Measurements from ENCODE around the gene CORO6. TPM values are rescaled to one million over a fixed set of nuclear protein-coding genes. Genes with fewer than 3 reads are reported as not detected.

The CORO6 gene
- total and polyA plus RNA-seq, 10 of the 15 experiments (the other 5 are each of a cell fraction or from before 2014, with no cell fraction given) = 0.26 to 5.0 (median 1.7) TPM; not detected in 1

DNA sequence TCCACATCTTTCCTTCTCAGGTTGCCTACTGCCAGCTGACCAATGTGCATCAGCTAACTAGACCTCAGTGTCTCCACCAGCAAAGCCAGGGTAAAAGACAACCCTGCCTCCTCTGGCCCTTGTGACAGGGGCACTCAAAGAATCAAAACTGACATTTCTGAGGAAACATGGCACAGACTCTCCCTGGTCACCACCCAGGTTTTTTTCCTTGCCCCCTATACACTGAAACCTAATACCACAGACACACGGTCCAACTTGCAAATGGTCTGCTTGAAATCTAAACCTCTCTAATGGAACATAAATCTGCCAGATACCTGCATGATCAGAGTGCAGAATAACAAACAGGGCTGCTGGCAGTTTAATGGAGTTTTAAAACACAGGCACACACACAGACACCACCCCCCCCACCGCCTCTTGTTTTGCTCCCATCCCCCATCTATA lies 19.5 kb upstream of the CORO6 start:
- in situ Hi-C loops (cut with MboI) (loop anchor here (5.0 kb wide), 1 partner anchor 135 kb away; no protein-coding TSS in a partner anchor), intact Hi-C loops (cut with micrococcal nuclease; ENCODE audit: unreplicated experiment) (no loop called here)
- Histone ChIP-seq H3K36me3 (ENCODE audit: control insufficient read depth in 2 of 2, insufficient read depth in 2 of 2, low read length in 1 of 2) (peaks cover 4 to 16% of the 10 kb centered on the region in 2 experiments; a peak in 3 of 4 replicates), H3K4me1 (ENCODE audit: control insufficient read depth, insufficient read depth, low read length) (peaks cover 3% of the 10 kb centered on the region), H2AFZ (ENCODE audit: control insufficient read depth, low read depth, low read length) (no peak overlapping the region), H3K79me2 (ENCODE audit: control insufficient read depth, insufficient read depth, low read length) (no peaks in the 10 kb centered on the region), H3K4me3 (no peak overlapping the region), H3K4me2 (ENCODE audit: control insufficient read depth, insufficient read depth) (no peak overlapping the region), H3K9ac (ENCODE audit: control insufficient read depth, insufficient read depth, low read length) (no peak overlapping the region), H3K9me3 (replicated peaks; ENCODE audit: control insufficient read depth, insufficient read depth, low read length) (no peaks in the 10 kb centered on the region), H4K20me1 (ENCODE audit: control insufficient read depth, insufficient read depth) (no peaks in the 10 kb centered on the region), H3K27ac (ENCODE audit: control insufficient read depth, insufficient read depth) (no peak overlapping the region), H3K27me3 (replicated peaks in 1 of 2; ENCODE audit: control insufficient read depth in 2 of 2, insufficient read depth in 2 of 2, low read length in 1 of 2) (no peaks in the 10 kb centered on the region)
- ChIA-PET POLR2A (interaction anchor here (0.6 kb wide), 1 partner anchor 138 kb away, joined by 6 read pairs; no protein-coding TSS in a partner anchor), CTCF (interaction anchor here (1.2 to 6.6 kb wide), 5 partner anchors 24 to 451 kb away, joined by 3 to 112 read pairs (median 6); no protein-coding TSS in a partner anchor), SMC1A (ENCODE audit: uncharacterized antibody, unreplicated experiment) (interaction anchor here (0.6 to 9.0 kb wide), 9 partner anchors 9 to 499 kb away, joined by 3 to 94 read pairs (median 3); no protein-coding TSS in a partner anchor), RAD21 (ENCODE audit: unreplicated experiment) (interaction anchor here (1.0 to 8.9 kb wide), 3 partner anchors 25 to 136 kb away, joined by 3 to 133 read pairs (median 4); no protein-coding TSS in a partner anchor)
- BruUV-seq (replicated peaks) = no TSS peak
- ATAC-seq (no peak), FAIRE-seq (no peak), DNase-seq (ENCODE audit: low read depth, low spot score) (no peak)
- WGBS (ENCODE audit: insufficient coverage, insufficient replicate concordance, low lambda C conversion rate, missing lambda C conversion rate) = 69% methylated on average over 2 of the region's 2 CpGs
- TF ChIP-seq NFIC (IDR thresholded peaks at IDR 0.05; ENCODE audit: low read depth, low read length) (no peak), POLR2AphosphoS2 (IDR thresholded peaks at IDR 0.05; ENCODE audit: low read depth, low read length) (0 out of 2 replicates have a peak, but pooled peaks have one; percentile 16)

DNA sequence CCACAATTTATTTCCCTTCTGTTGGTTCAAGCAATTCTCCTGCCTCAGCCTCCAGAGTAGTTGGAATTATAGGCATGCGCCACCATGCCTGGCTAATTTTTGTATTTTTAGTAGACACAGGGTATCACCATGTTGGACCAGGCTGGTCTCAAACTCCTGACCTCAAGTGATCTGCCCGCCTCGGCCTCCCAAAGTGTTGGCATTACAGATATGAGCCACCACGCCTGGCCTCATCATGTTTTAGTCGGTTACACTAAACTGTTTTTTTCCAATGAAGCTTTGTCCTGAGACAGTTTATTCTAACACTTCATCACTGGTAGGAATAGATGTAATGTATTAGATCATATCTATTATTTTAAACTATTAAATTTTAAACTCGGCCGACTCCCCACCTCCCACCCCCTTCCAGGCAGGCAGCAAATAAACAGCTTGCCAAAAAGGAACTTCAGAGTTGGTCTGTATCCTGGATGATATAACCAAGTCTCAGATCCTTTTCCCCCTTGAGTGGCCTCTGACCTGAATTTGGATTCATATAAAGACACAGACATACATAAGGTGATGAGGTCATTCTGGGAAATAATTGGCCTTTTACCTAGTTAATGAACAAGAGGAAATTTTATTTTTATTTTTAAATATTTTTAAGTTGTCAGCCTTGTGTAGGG lies 18.4 kb upstream of the CORO6 start:
- Histone ChIP-seq H3K9me3 (replicated peaks; ENCODE audit: control insufficient read depth, insufficient read depth, low read length) (no peaks in the 10 kb centered on the region), H3K4me1 (ENCODE audit: control insufficient read depth, insufficient read depth, low read length) (peaks cover 3% of the 10 kb centered on the region), H3K27ac (ENCODE audit: control insufficient read depth, insufficient read depth) (no peak overlapping the region), H3K79me2 (ENCODE audit: control insufficient read depth, insufficient read depth, low read length) (no peaks in the 10 kb centered on the region), H3K36me3 (ENCODE audit: control insufficient read depth in 2 of 2, insufficient read depth in 2 of 2, low read length in 1 of 2) (peaks cover 6 to 26% of the 10 kb centered on the region in 2 experiments; a peak in 3 of 4 replicates), H3K9ac (ENCODE audit: control insufficient read depth, insufficient read depth, low read length) (no peak overlapping the region), H2AFZ (ENCODE audit: control insufficient read depth, low read depth, low read length) (no peak overlapping the region), H3K4me3 (no peak overlapping the region), H3K27me3 (replicated peaks in 1 of 2; ENCODE audit: control insufficient read depth in 2 of 2, insufficient read depth in 2 of 2, low read length in 1 of 2) (no peaks in the 10 kb centered on the region), H4K20me1 (ENCODE audit: control insufficient read depth, insufficient read depth) (no peaks in the 10 kb centered on the region), H3K4me2 (ENCODE audit: control insufficient read depth, insufficient read depth) (no peak overlapping the region)
- CTCF ChIA-PET = interaction anchor here (1.1 to 6.6 kb wide), 7 partner anchors 15 to 290 kb away, joined by 3 to 112 read pairs (median 3); no protein-coding TSS in a partner anchor
- TF ChIP-seq MXI1 (IDR thresholded peaks at IDR 0.05; ENCODE audit: low read depth, low read length) (no peak), IKZF1 (conservative IDR thresholded peaks at IDR 0.05) (no peak), ATF7 (IDR thresholded peaks at IDR 0.05; ENCODE audit: low read depth) (no peak), HCFC1 (IDR thresholded peaks at IDR 0.05; ENCODE audit: low read length) (no peak), ZBTB33 (IDR thresholded peaks at IDR 0.05) (no peak), SUPT20H (IDR thresholded peaks at IDR 0.05; ENCODE audit: borderline replicate concordance, control insufficient read depth, low read depth, low read length) (no peak), MYB (IDR thresholded peaks at IDR 0.05; ENCODE audit: borderline replicate concordance, low read depth, low read length) (no peak), ZNF274 (IDR thresholded peaks at IDR 0.05; ENCODE audit: insufficient read depth, insufficient read length) (no peak), STAT1 (conservative IDR thresholded peaks at IDR 0.05) (no peak)
- ATAC-seq = no peak
- SMC1A ChIA-PET (ENCODE audit: uncharacterized antibody, unreplicated experiment) = interaction anchor here (0.5 to 9.0 kb wide), 7 partner anchors 43 to 377 kb away, joined by 3 to 94 read pairs (median 3); no protein-coding TSS in a partner anchor
- intact Hi-C loops (cut with micrococcal nuclease; ENCODE audit: unreplicated experiment) = no loop called here
- WGBS (ENCODE audit: insufficient coverage, insufficient replicate concordance, low lambda C conversion rate, missing lambda C conversion rate) = 98% methylated on average over 7 of the region's 7 CpGs
- in situ Hi-C loops (cut with MboI) = loop anchor here (5.0 kb wide), 1 partner anchor 136 kb away; no protein-coding TSS in a partner anchor
- no peak for DNase-seq (ENCODE audit: low read depth, low spot score)
- no peak for FAIRE-seq
- no TSS peak for BruUV-seq (replicated peaks)
- RAD21 ChIA-PET (ENCODE audit: unreplicated experiment) = interaction anchor here (1.2 to 8.9 kb wide), 4 partner anchors 58 to 290 kb away, joined by 3 to 133 read pairs (median 22); partner anchors contain the start of gene SSH2
- POLR2A ChIA-PET = no interaction called here
